GM19467 (cell line): ENCODE data around the gene MRPL3.
"Not testable (repeated sequence)": the region's sequence is repeated elsewhere in the genome, so short reads cannot be mapped to it uniquely, and the experiment has no call there.

ENCODE experiments used
- ATAC-seq: cut with Tn5 transposase; IDR thresholded peaks from one replicate; pipeline ENCODE4 v1.9.1; 2021; ENCODE audit warnings: mild to moderate bottlenecking, moderate library complexity; ENCODE audit not compliant: unreplicated experiment

The MRPL3 gene

GRCh38 chr3:131501949-131502348 is 822 bp downstream of the MRPL3 start:
- no peak for ATAC-seq

- ATAC-seq: no peak
These were observed 8.1 kb downstream of the MRPL3 start for GRCh38 chr3:131494706-131495105.

GRCh38 chr3:131491775-131492174 is 11.0 kb downstream of the MRPL3 start:
- no peak for ATAC-seq

GRCh38 chr3:131491084-131491483 is 11.7 kb downstream of the MRPL3 start:
- no peak for ATAC-seq

GRCh38 chr3:131486545-131486944 is 16.2 kb downstream of the MRPL3 start:
- ATAC-seq: not testable (repeated sequence)

- no peak for ATAC-seq
These were observed 17.7 kb downstream of the MRPL3 start for GRCh38 chr3:131485119-131485518.

- ATAC-seq: no peak
These were observed 18.2 kb downstream of the MRPL3 start for GRCh38 chr3:131484496-131485111.

- no peak for ATAC-seq
These were observed 22.7 kb downstream of the MRPL3 start for GRCh38 chr3:131480116-131480515.

GRCh38 chr3:131477813-131478212 is 25.0 kb downstream of the MRPL3 start:
- no peak for ATAC-seq

GRCh38 chr3:131474115-131474514 is 28.7 kb downstream of the MRPL3 start:
- ATAC-seq: no peak

- ATAC-seq: no peak
These were observed 32.4 kb downstream of the MRPL3 start for GRCh38 chr3:131470377-131470776.

GRCh38 chr3:131458653-131459052 is 44.1 kb downstream of the MRPL3 start:
- no peak for ATAC-seq

- ATAC-seq: no peak
These were observed 45.6 kb downstream of the MRPL3 start for GRCh38 chr3:131457220-131457619.

GRCh38 chr3:131454501-131454900 is 48.3 kb downstream of the MRPL3 start:
- ATAC-seq: no peak

- no peak for ATAC-seq
These were observed 49.2 kb downstream of the MRPL3 start for GRCh38 chr3:131453533-131453932.

GRCh38 chr3:131447349-131447748 is 55.4 kb downstream of the MRPL3 start:
- ATAC-seq: no peak

GRCh38 chr3:131444180-131444579 is 58.6 kb downstream of the MRPL3 start:
- ATAC-seq: no peak

GRCh38 chr3:131439084-131439483 is 63.7 kb downstream of the MRPL3 start:
- ATAC-seq: no peak

GRCh38 chr3:131435000-131435399 is 67.8 kb downstream of the MRPL3 start:
- no peak for ATAC-seq

GRCh38 chr3:131432441-131432840 is 70.3 kb downstream of the MRPL3 start:
- ATAC-seq: no peak

- no peak for ATAC-seq
These were observed 71.0 kb downstream of the MRPL3 start for GRCh38 chr3:131431754-131432153.

GRCh38 chr3:131427226-131427625 is 75.5 kb downstream of the MRPL3 start:
- no peak for ATAC-seq

GRCh38 chr3:131421957-131422498 is 80.7 kb downstream of the MRPL3 start:
- no peak for ATAC-seq
